ENCODE data around the gene BAZ2A.

BAZ2A gene

GRCh38 chr12:56599797-56600196 is 30.3 kb downstream of the BAZ2A start:
- TF ChIP-seq TEAD4 (IDR thresholded peaks at IDR 0.05), result no peak
- no peak for TF ChIP-seq CEBPB (IDR thresholded peaks at IDR 0.05)
- TF ChIP-seq REST (IDR thresholded peaks at IDR 0.05; ENCODE audit: low read depth), result no peak
- TF ChIP-seq TAF1 (IDR thresholded peaks at IDR 0.05; ENCODE audit: low read depth), result no peak
- no peak for TF ChIP-seq MAX (IDR thresholded peaks at IDR 0.05)
- TF ChIP-seq CREB1 (IDR thresholded peaks at IDR 0.05; ENCODE audit: low read depth), result no peak

- TF ChIP-seq FOXM1 (IDR thresholded peaks at IDR 0.05; ENCODE audit: borderline replicate concordance, low read depth) (no peak), MAX (IDR thresholded peaks at IDR 0.05) (no peak), EP300 (IDR thresholded peaks at IDR 0.05; ENCODE audit: borderline replicate concordance) (no peak), EGR1 (IDR thresholded peaks at IDR 0.05) (no peak), TEAD4 (IDR thresholded peaks at IDR 0.05) (no peak), TAF1 (IDR thresholded peaks at IDR 0.05; ENCODE audit: low read depth) (no peak), REST (IDR thresholded peaks at IDR 0.05; ENCODE audit: low read depth) (no peak)
Observed at GRCh38 chr12:56599041-56599440, 31.1 kb downstream of the BAZ2A start.

- TF ChIP-seq MAX (IDR thresholded peaks at IDR 0.05) (no peak), CREB1 (IDR thresholded peaks at IDR 0.05; ENCODE audit: low read depth) (no peak), FOXM1 (IDR thresholded peaks at IDR 0.05; ENCODE audit: borderline replicate concordance, low read depth) (no peak), ZBTB7A (IDR thresholded peaks at IDR 0.05; ENCODE audit: low read depth) (peak; percentile 46; the same call in 1 of the 2 replicates), EP300 (IDR thresholded peaks at IDR 0.05; ENCODE audit: borderline replicate concordance) (no peak), USF1 (IDR thresholded peaks at IDR 0.05) (no peak)
Observed at GRCh38 chr12:56596815-56597214, 33.3 kb downstream of the BAZ2A start.

- TF ChIP-seq CREB1 (IDR thresholded peaks at IDR 0.05; ENCODE audit: low read depth), result no peak
- no peak for TF ChIP-seq ZBTB7A (IDR thresholded peaks at IDR 0.05; ENCODE audit: low read depth)
- no peak for TF ChIP-seq TCF12 (IDR thresholded peaks at IDR 0.05; ENCODE audit: low read depth)
- TF ChIP-seq REST (IDR thresholded peaks at IDR 0.05; ENCODE audit: low read depth), result no peak
- TF ChIP-seq FOXM1 (IDR thresholded peaks at IDR 0.05; ENCODE audit: borderline replicate concordance, low read depth), result no peak
- no peak for TF ChIP-seq TAF1 (IDR thresholded peaks at IDR 0.05; ENCODE audit: low read depth)
- TF ChIP-seq EP300 (IDR thresholded peaks at IDR 0.05; ENCODE audit: borderline replicate concordance), result no peak
- TF ChIP-seq RAD21 (IDR thresholded peaks at IDR 0.05; ENCODE audit: low read depth), result peak; percentile 90
- no peak for TF ChIP-seq CEBPB (IDR thresholded peaks at IDR 0.05)
- no peak for TF ChIP-seq EGR1 (IDR thresholded peaks at IDR 0.05)
- TF ChIP-seq YY1 (IDR thresholded peaks at IDR 0.05; ENCODE audit: low read depth), result no peak
- TF ChIP-seq TEAD4 (IDR thresholded peaks at IDR 0.05), result peak; percentile 77
- no peak for TF ChIP-seq MAX (IDR thresholded peaks at IDR 0.05)
- TF ChIP-seq NFIC (IDR thresholded peaks at IDR 0.05), result no peak
- TF ChIP-seq USF1 (IDR thresholded peaks at IDR 0.05), result peak; percentile 35; the same call in 1 of the 2 replicates
Observed at GRCh38 chr12:56593909-56594621, 36.1 kb downstream of the BAZ2A start.

Data from Ishikawa (cell line).